Stomach (tissue), 4 donors: ENCODE data around the gene NCAM1.

Source experiments
- CTCF ChIP-seq, 7 experiments: fragments of 450-650 bp in 4 of 7; fragments of 200-600 bp in 3 of 7; sonication (generic) in 3 of 7; IDR thresholded peaks; one replicate each; pipeline ENCODE4 v1.5.1; 2016 to 2019; ENCODE audit warnings: antibody characterized with exemption in 7 of 7, control low read depth in 2 of 7, mild to moderate bottlenecking in 1 of 7
- POLR2A ChIP-seq, 4 donors: fragments of 450-650 bp; IDR thresholded peaks; one replicate each; pipeline ENCODE4 v1.6.1; 2016; ENCODE audit warnings: antibody characterized with exemption in 4 of 4, control low read depth in 2 of 4, mild to moderate bottlenecking in 1 of 4, moderate library complexity in 1 of 4

GRCh38 chr11:112965656-112966055 is 4.4 kb downstream of the NCAM1 start:
- no peak for TF ChIP-seq CTCF (IDR thresholded peaks at IDR 0.05)
- no peak for TF ChIP-seq POLR2A (IDR thresholded peaks at IDR 0.05)
